ENCODE measurements around the gene TBC1D2.

DNA sequence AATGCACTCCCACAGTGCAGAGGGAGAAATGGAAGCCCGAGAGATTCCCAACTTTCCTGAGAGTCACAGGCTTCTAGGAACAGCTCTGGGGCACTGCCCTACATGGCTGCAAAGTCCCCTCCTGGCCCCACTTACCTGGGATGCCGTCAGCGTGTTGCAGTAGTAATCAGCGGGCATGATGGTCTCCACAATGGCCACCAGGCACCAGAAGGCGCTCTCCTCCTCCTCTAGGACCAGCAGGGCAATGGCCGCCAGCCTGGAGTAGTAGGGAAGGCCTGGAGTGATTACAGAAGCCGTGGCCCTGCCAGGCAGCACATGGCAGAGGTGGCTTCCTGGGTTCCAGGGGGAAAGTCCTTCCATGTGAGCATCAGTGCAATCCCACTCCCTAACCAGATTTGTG is 52.3 kb downstream of the TBC1D2 start:
- TF ChIP-seq, protein P1, sequence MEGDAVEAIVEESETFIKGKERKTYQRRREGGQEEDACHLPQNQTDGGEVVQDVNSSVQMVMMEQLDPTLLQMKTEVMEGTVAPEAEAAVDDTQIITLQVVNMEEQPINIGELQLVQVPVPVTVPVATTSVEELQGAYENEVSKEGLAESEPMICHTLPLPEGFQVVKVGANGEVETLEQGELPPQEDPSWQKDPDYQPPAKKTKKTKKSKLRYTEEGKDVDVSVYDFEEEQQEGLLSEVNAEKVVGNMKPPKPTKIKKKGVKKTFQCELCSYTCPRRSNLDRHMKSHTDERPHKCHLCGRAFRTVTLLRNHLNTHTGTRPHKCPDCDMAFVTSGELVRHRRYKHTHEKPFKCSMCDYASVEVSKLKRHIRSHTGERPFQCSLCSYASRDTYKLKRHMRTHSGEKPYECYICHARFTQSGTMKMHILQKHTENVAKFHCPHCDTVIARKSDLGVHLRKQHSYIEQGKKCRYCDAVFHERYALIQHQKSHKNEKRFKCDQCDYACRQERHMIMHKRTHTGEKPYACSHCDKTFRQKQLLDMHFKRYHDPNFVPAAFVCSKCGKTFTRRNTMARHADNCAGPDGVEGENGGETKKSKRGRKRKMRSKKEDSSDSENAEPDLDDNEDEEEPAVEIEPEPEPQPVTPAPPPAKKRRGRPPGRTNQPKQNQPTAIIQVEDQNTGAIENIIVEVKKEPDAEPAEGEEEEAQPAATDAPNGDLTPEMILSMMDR (IDR thresholded peaks at IDR 0.05), result no peak
- no peak for TF ChIP-seq POLR2AphosphoS5 (IDR thresholded peaks at IDR 0.05)

Measured in upper lobe of left lung (tissue), 4 donors.